ENCODE results near the gene MOCS2. TPM values are rescaled to one million over a fixed set of nuclear protein-coding genes. Genes with fewer than 3 reads are reported as not detected.

The MOCS2 gene
- total RNA-seq, 1 donor = 6.2 TPM

DNA sequence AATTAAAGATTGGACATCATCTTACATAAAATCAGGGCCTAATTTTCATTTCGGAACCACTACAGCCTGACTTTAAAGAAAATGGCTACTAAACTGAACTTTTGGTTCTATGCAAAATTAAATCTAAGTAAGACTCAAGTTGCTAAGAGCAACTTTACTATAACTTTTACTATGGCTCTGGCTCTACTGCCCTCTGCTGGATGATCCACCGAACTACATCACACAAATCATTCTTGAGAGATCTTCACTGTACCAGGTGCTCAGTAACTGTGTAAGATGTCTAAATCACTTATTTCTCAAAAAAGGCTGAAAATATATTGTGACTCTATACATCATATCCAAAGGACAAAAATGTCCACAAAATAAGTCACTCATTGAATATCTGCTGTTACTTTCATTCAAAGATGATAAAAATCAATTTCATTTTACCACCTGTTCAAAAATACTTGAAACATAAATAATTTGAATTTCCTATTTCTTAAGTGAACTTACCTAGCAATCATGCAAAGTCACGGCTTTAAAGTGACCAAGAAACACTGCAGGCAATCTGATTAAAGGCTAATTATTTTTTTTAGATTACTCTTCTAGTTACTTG lies 13.5 kb downstream of the MOCS2 start:
- DNase-seq (ENCODE audit: low read depth in 2 of 3, low spot score in 2 of 3) = peak; percentile 42 to 80 (median 52)

DNA sequence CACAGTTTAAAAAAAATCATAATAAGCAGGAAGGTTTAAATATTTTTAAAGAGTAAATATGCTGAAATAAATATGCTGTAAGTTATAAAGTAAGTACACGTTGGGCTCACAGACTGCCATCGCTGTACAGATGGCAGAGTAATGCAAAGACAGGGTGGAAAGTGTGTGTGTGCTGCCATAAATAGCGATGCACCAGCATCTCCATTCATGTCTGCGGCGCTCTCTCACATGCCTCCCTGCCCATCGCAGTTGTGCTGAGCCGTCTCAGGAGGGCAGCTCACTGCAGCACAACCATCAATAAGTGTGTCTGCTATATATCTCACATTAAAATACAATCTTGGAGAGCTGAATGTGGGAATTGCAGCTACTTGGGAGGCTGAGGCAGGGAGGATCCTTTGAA lies 14.3 kb downstream of the MOCS2 start:
- DNase-seq (ENCODE audit: low read depth in 2 of 3, low spot score in 2 of 3) = no peak

GRCh38 chr5:53092242-53092641 lies 17.3 kb downstream of the MOCS2 start:
- DNase-seq (ENCODE audit: low read depth in 2 of 3, low spot score in 2 of 3) = no peak

DNA sequence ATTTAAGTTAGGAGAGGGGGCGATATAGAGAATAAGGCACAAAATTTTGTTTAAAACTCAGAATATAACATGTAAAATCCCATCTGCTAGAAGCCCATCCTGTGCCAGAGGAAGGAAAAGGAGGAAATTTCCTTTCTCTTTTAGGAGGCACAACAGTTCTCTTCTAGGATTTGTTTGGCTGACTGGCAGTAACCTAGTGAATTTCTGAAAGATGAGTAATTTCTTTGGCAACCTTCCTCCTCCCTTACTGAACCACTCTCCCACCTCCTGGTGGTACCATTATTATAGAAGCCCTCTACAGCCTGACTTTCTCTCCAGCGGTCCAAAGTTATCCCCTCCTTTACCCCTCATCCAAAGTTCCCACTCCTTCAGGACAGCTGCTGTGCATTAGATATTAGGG lies 18.3 kb downstream of the MOCS2 start:
- DNase-seq (ENCODE audit: low read depth in 2 of 3, low spot score in 2 of 3) = no peak

GRCh38 chr5:53090229-53090628 lies 19.3 kb downstream of the MOCS2 start:
- DNase-seq (ENCODE audit: low read depth in 2 of 3, low spot score in 2 of 3) = no peak

DNA sequence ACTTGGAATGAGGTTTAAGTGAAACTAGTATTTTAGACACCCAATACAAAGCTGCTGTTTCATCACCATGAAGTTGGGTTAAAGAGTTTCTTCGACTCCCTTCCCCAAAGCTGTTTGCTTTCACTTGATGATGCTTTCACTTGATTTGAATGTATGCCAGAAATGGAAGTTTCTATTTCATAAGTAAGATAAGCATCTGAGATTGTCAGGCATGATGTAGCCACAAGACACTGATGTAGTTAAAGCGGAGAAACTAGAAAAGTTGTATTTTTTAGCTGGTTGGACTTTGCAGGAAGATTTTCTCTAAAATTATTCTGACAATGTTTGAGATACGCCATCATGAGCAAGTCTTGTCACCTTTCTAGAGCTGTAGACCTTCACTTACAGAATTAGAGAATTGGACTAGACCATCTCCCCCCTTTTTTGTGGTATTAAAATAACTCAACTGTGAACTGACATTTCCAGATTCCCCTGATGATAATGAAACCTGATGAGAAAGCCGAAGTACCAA lies 20.0 kb downstream of the MOCS2 start:
- DNase-seq (ENCODE audit: low read depth in 2 of 3, low spot score in 2 of 3) = peak in 1 of 3 donors; percentile 42

DNA sequence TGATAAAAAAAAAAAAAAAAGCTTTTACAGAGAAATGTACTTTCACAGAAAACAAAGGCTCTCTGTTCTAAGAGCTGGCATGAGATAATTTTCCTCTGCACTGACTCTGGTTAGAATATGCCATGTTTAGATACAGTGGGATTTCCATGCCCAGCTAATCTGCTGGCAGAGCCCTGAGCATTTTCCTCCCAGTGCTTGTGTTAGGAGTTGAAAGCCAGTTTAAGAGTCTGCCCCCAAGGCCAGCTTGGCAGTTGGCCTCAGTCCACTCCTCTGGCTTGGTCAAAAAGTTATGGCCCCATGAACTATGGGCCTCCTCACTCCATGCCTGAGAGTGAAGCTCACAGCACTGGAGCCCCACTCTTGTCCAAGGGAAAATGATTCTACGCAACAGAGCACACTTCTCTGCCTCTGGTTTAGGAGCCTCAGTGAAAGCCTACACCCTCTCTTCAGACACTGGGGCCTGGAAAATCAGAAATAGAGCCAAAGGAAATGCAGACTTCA lies 21.9 kb downstream of the MOCS2 start:
- DNase-seq (ENCODE audit: low read depth in 2 of 3, low spot score in 2 of 3) = no peak

- no peak for DNase-seq (ENCODE audit: low read depth in 2 of 3, low spot score in 2 of 3)
These were observed 22.4 kb downstream of the MOCS2 start for GRCh38 chr5:53087171-53087570.

DNA sequence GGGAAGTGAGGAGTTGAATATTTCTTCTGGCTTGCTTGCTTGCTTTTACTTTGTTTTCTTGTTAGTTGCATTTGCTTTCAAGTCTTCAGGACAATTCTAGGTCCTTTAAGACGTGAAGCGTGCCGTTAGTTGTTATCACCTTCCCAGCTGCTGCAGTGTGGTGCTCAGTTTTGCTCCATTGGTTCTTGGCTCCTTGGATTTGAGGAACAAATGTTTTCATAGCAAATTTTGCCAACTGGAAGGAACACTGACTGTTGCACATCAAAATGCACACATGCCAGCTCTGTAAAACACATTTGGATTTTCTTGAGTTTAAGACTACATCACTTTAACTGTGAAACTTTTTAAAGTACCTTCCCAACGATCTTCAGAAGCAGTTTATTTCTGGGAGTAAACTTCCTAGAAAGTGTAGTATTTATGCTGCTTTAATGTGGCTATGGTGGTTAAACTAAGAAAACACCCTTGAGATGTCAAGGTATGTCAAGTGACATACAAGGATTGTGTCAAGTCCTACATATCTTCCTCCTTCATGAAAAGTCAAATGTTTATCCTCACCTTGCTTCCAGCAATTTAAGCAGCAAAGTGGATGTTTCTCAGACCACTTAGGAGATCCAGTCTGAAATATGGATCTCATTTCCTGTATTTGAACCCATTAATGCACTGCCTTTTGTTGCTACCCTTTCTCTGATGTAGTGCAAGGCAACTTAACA lies 24.9 kb downstream of the MOCS2 start:
- DNase-seq (ENCODE audit: low read depth in 2 of 3, low spot score in 2 of 3) = no peak

DNA sequence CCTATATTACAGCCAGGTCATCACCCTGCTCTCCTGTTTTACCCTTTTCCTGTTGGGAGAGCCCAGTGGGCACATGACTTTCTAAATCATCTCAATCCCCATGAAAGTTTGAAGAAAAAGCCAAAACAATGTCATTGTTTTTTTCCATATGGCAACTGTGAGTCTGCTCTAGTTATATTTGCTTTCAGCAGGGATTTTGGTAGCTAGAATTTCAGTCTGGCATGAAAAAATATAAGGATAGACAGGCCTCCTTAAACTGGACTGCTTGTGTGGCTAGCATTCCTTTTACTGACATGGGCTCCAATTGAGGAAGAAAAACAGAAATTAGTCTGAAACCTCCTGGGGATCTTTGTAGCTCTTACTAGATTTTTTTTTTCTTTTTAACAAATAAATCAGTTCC lies 25.6 kb downstream of the MOCS2 start:
- no peak for DNase-seq (ENCODE audit: low read depth in 2 of 3, low spot score in 2 of 3)

DNA sequence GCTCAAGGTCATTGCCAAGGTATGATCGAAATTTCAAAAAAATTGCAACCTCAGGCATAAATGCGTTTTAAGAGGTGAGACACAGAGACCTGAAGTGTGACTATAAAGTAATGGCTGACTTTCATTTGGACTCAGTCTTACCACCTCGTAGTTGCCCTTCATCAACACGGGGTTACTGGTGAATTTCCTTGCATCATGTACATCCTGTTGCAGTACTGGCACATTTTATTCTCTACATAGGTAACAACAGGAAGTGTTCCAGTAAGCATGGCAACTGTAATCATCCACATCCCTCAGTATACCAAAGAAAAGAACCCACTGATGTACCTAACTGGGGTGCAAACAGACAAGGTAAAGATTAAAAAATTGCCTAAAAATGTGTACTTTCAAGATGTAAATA lies 29.3 kb downstream of the MOCS2 start:
- no peak for DNase-seq (ENCODE audit: low read depth in 2 of 3, low spot score in 2 of 3)

DNA sequence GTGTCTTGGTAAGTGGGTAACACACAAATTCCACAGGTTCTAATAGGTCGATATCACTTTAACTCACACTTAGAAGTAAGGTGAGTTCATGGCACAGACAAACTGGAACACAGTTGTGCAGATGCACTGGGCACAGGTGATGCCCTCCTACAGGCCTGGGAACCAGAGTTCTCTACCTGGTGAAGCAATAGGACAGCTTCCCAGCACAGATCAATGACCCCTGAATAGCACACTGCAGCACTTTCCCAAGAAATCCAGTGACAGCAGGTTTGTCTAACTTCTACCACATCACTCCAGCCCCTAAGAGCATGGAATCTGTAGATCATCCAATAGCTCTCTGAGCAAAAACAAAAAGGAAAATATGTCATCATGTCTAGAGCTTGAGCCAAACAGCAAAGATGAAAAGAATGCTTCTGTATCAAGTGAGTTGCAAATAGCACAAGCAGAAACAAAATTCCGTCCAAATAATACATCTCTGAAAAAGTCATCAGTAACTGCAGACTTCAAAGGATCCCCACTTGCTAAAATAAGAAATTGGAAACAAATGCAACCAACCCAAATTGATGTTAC lies 33.5 kb downstream of the MOCS2 start:
- no peak for DNase-seq (ENCODE audit: low read depth in 2 of 3, low spot score in 2 of 3)

- DNase-seq (ENCODE audit: low read depth in 2 of 3, low spot score in 2 of 3) = no peak
These were observed 36.2 kb downstream of the MOCS2 start for GRCh38 chr5:53073348-53073747.

- DNase-seq (ENCODE audit: low read depth in 2 of 3, low spot score in 2 of 3) = no peak
These were observed 37.8 kb downstream of the MOCS2 start for GRCh38 chr5:53071738-53072137.

DNA sequence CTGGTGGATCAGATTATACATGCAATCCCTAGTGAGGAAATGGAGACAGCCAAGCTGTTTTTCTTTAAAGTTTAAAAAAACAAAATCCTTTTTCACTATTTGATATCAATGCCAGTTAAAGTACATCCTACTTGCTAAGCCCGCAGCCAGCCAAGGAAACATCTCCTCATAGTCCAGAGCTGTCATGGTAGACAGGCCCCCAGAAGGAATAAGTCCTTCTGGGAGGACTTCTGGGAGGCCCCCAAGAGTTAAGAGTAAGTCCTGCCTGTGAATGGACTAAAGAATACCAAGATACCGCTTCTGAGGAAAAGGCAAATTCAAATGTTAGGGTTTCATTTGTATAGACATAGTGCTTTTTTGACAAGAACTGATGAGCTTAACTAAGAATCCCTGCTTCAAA lies 38.3 kb downstream of the MOCS2 start:
- DNase-seq (ENCODE audit: low read depth in 2 of 3, low spot score in 2 of 3) = no peak

GRCh38 chr5:53069626-53070025 lies 39.9 kb downstream of the MOCS2 start:
- no peak for DNase-seq (ENCODE audit: low read depth in 2 of 3, low spot score in 2 of 3)

GRCh38 chr5:53068291-53068836 lies 41.2 kb downstream of the MOCS2 start:
- no peak for DNase-seq (ENCODE audit: low read depth in 2 of 3, low spot score in 2 of 3)

DNA sequence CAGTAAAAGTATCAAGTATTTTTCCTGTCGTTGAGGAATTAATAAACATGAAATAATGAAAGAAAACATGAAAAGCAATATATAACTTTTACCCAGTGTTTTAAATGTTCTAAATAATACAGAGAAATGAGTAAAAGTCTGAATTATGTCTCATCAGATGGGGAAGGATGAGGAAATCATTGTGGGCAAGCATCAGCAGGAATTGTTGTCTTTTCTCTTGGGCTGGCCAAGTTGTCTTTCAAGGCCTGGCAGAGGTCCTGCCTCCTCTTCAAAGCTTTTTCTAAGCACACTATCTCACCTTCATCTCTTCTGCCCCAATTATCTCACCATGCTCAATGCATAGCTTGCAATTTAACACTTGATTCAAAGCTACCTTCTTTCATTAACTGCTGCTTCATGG lies 41.9 kb downstream of the MOCS2 start:
- no peak for DNase-seq (ENCODE audit: low read depth in 2 of 3, low spot score in 2 of 3)

GRCh38 chr5:53066088-53066487 lies 43.5 kb downstream of the MOCS2 start:
- no peak for DNase-seq (ENCODE audit: low read depth in 2 of 3, low spot score in 2 of 3)

GRCh38 chr5:53063791-53064190 lies 45.8 kb downstream of the MOCS2 start:
- no peak for DNase-seq (ENCODE audit: low read depth in 2 of 3, low spot score in 2 of 3)

DNA sequence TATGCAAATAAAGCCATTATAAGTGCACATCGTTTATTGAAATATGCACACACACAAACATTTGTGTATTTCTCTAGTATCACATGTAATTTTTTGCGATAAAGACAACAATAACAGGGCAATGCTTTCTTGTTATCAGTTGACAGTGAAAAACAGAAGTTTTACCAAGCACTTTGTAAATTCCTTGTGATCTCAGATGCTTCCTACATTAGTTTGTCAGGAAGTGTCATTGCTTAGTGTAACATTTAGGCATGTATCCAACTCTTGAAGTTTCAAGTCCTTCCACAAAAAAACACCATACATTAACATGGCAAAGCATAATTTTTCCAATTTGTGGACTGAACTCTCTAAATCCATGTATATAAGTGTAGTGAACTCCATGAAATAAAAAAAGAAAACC lies 46.4 kb downstream of the MOCS2 start:
- no peak for DNase-seq (ENCODE audit: low read depth in 2 of 3, low spot score in 2 of 3)

GRCh38 chr5:53059281-53059680 lies 50.3 kb downstream of the MOCS2 start:
- no peak for DNase-seq (ENCODE audit: low read depth in 2 of 3, low spot score in 2 of 3)

Data from hematopoietic multipotent progenitor cell (in vitro differentiated cells).